ENCODE results near the gene CDH2. TPM values are rescaled to one million over a fixed set of nuclear protein-coding genes. Genes with fewer than 3 reads are reported as not detected.

Gene CDH2
- polyA plus RNA-seq, 1 donor from 2014 or later, result 199 TPM

GRCh38 chr18:28009589-28009988, 167.3 kb downstream of the CDH2 start:
- H3K9ac ChIP-seq (ENCODE audit: low read length), result no peak overlapping the region
- TF ChIP-seq EZH2 (IDR thresholded peaks at IDR 0.05; ENCODE audit: borderline replicate concordance, insufficient read depth, low read length, poor library complexity, severe bottlenecking) (no peak), CTCF (IDR thresholded peaks at IDR 0.05; ENCODE audit: poor library complexity, severe bottlenecking) (no peak), RAD21 (conservative IDR thresholded peaks at IDR 0.05) (no peak), POLR2AphosphoS5 (IDR thresholded peaks at IDR 0.05) (no peak), EP300 (conservative IDR thresholded peaks at IDR 0.05; ENCODE audit: poor library complexity, severe bottlenecking) (no peak), MXI1 (conservative IDR thresholded peaks at IDR 0.05; ENCODE audit: poor library complexity, severe bottlenecking) (no peak), TAF1 (IDR thresholded peaks at IDR 0.05; ENCODE audit: low read depth) (no peak), REST (IDR thresholded peaks at IDR 0.05; ENCODE audit: borderline replicate concordance) (no peak)
- H2AFZ ChIP-seq (ENCODE audit: low read depth, low read length), result no peak overlapping the region
- H3K79me2 ChIP-seq (replicated peaks; ENCODE audit: insufficient read depth, low read length), result peaks cover 42% of the 10 kb centered on the region
- no peaks in the 10 kb centered on the region for H3K27me3 ChIP-seq (ENCODE audit: insufficient read depth, low read depth, low read length)
- no peak overlapping the region for H3K27ac ChIP-seq (ENCODE audit: low read length)
- H3K9me3 ChIP-seq (ENCODE audit: low read length), result no peaks in the 10 kb centered on the region
- no peak overlapping the region for H3K4me3 ChIP-seq (ENCODE audit: low read length)
- H3K9me2 ChIP-seq (ENCODE audit: insufficient read depth, low read length), result no peaks in the 10 kb centered on the region
- H3K36me3 ChIP-seq (ENCODE audit: insufficient read depth, low read length), result peaks cover 4% of the 10 kb centered on the region
- no peak overlapping the region for H3K4me2 ChIP-seq (ENCODE audit: low read length)
- H4K20me1 ChIP-seq (ENCODE audit: insufficient read depth), result no peaks in the 10 kb centered on the region
- peaks cover 4% of the 10 kb centered on the region for H3F3A ChIP-seq (ENCODE audit: insufficient read depth, low read length, poor library complexity, severe bottlenecking)

GRCh38 chr18:28007841-28008240, 169.1 kb downstream of the CDH2 start:
- Histone ChIP-seq H3K79me2 (replicated peaks; ENCODE audit: insufficient read depth, low read length) (peaks cover 24% of the 10 kb centered on the region), H3K4me3 (ENCODE audit: low read length) (no peak overlapping the region), H3K36me3 (ENCODE audit: insufficient read depth, low read length) (peaks cover 5% of the 10 kb centered on the region), H3K9me2 (ENCODE audit: insufficient read depth, low read length) (no peaks in the 10 kb centered on the region), H3K9me3 (ENCODE audit: low read length) (no peaks in the 10 kb centered on the region), H4K20me1 (ENCODE audit: insufficient read depth) (no peaks in the 10 kb centered on the region), H2AFZ (ENCODE audit: low read depth, low read length) (no peak overlapping the region), H3K27me3 (ENCODE audit: insufficient read depth, low read depth, low read length) (no peaks in the 10 kb centered on the region), H3K4me2 (ENCODE audit: low read length) (no peak overlapping the region), H3F3A (ENCODE audit: insufficient read depth, low read length, poor library complexity, severe bottlenecking) (peaks cover 4% of the 10 kb centered on the region), H3K27ac (ENCODE audit: low read length) (no peak overlapping the region), H3K9ac (ENCODE audit: low read length) (no peak overlapping the region)
- TF ChIP-seq EZH2 (IDR thresholded peaks at IDR 0.05; ENCODE audit: borderline replicate concordance, insufficient read depth, low read length, poor library complexity, severe bottlenecking) (no peak), SMC3 (conservative IDR thresholded peaks at IDR 0.05; ENCODE audit: poor library complexity) (no peak), EP300 (conservative IDR thresholded peaks at IDR 0.05; ENCODE audit: poor library complexity, severe bottlenecking) (no peak), CTCF (IDR thresholded peaks at IDR 0.05; ENCODE audit: poor library complexity, severe bottlenecking) (no peak), MXI1 (conservative IDR thresholded peaks at IDR 0.05; ENCODE audit: poor library complexity, severe bottlenecking) (no peak), REST (IDR thresholded peaks at IDR 0.05; ENCODE audit: borderline replicate concordance) (no peak), POLR2AphosphoS5 (IDR thresholded peaks at IDR 0.05) (no peak), RAD21 (conservative IDR thresholded peaks at IDR 0.05) (no peak), TAF1 (IDR thresholded peaks at IDR 0.05; ENCODE audit: low read depth) (no peak)
